GM19025 (cell line): ENCODE results near the gene ATE1.
A peak's percentile ranks its signal among the peaks of the same experiment; 100 is the strongest.
"Not testable (repeated sequence)": the region's sequence is repeated elsewhere in the genome, so short reads cannot be mapped to it uniquely, and the experiment has no call there.

Experiments
- ATAC-seq: cut with Tn5 transposase; IDR thresholded peaks from one replicate; pipeline ENCODE4 v1.9.1; 2021; ENCODE audit warnings: mild to moderate bottlenecking, low read depth, moderate library complexity; ENCODE audit not compliant: unreplicated experiment

The ATE1 gene

GRCh38 chr10:121800146-121800545 is 127.7 kb downstream of the ATE1 start:
- no peak for ATAC-seq

- no peak for ATAC-seq
These were observed 130.3 kb downstream of the ATE1 start for GRCh38 chr10:121797490-121797889.

GRCh38 chr10:121796342-121796741 is 131.5 kb downstream of the ATE1 start:
- ATAC-seq, result no peak

- ATAC-seq, result no peak
These were observed 135.6 kb downstream of the ATE1 start for GRCh38 chr10:121792198-121792597.

GRCh38 chr10:121791761-121792160 is 136.1 kb downstream of the ATE1 start:
- ATAC-seq, result no peak

GRCh38 chr10:121788717-121789116 is 139.1 kb downstream of the ATE1 start:
- ATAC-seq, result no peak

GRCh38 chr10:121788115-121788514 is 139.7 kb downstream of the ATE1 start:
- no peak for ATAC-seq

- ATAC-seq, result no peak
These were observed 140.7 kb downstream of the ATE1 start for GRCh38 chr10:121787169-121787568.

GRCh38 chr10:121783782-121784372 is 144.0 kb downstream of the ATE1 start:
- no peak for ATAC-seq

GRCh38 chr10:121781101-121781500 is 146.7 kb downstream of the ATE1 start:
- ATAC-seq, result no peak

GRCh38 chr10:121774813-121775212 is 153.0 kb downstream of the ATE1 start:
- ATAC-seq, result no peak

GRCh38 chr10:121774404-121774803 is 153.4 kb downstream of the ATE1 start:
- ATAC-seq, result no peak

- ATAC-seq, result no peak
These were observed 154.9 kb downstream of the ATE1 start for GRCh38 chr10:121772884-121773283.

- no peak for ATAC-seq
These were observed 155.4 kb downstream of the ATE1 start for GRCh38 chr10:121772406-121772805.

GRCh38 chr10:121771966-121772365 is 155.9 kb downstream of the ATE1 start:
- no peak for ATAC-seq

- no peak for ATAC-seq
These were observed 161.4 kb downstream of the ATE1 start for GRCh38 chr10:121766426-121766825.

- no peak for ATAC-seq
These were observed 162.6 kb downstream of the ATE1 start for GRCh38 chr10:121765204-121765603.

GRCh38 chr10:121764233-121764942 is 163.4 kb downstream of the ATE1 start:
- ATAC-seq, result no peak

- ATAC-seq, result not testable (repeated sequence)
These were observed 170.6 kb downstream of the ATE1 start for GRCh38 chr10:121757241-121757640.

GRCh38 chr10:121755496-121755895 is 172.3 kb downstream of the ATE1 start:
- ATAC-seq, result not testable (repeated sequence)

GRCh38 chr10:121754666-121755065 is 173.2 kb downstream of the ATE1 start:
- no peak for ATAC-seq

- peak; percentile 83 for ATAC-seq
These were observed 173.9 kb downstream of the ATE1 start for GRCh38 chr10:121753726-121754476.
